Measurements from ENCODE around the gene RABGAP1L. TPM values are rescaled to one million over a fixed set of nuclear protein-coding genes. Genes with fewer than 3 reads are reported as not detected.

RABGAP1L gene
- total RNA-seq, 1 donor from 2014 or later: 44.1 TPM

DNA sequence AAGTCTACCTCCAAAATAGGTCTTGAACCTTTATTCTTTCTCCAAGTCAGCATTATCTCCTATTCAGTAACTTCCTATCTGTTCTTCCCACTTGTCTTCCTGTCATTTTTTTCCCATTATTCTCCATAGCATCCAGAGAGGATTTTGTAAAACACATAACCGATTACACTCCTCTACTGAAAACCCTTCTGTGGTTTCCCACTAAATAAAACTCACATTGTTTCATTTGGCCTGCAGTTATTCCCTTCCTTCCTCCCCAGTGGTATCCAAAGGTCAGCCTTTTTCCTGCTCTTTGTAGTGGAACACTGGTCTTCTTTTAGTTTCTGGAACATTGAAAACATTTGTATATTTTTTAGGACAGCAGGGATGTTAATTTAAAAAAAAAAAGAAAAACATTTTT lies 554.5 kb downstream of the RABGAP1L start:
- Mint-ChIP-seq H3K4me1 (ENCODE audit: low read depth, unreplicated experiment) (no peaks in the 10 kb centered on the region), H3K9me3 (ENCODE audit: unreplicated experiment) (peaks cover 2% of the 10 kb centered on the region), H3K4me3 (ENCODE audit: unreplicated experiment) (no peak overlapping the region), H3K27me3 (ENCODE audit: unreplicated experiment) (peaks cover 4% of the 10 kb centered on the region), H3K27ac (ENCODE audit: unreplicated experiment) (no peak overlapping the region), H3K36me3 (ENCODE audit: unreplicated experiment) (peaks cover 4% of the 10 kb centered on the region)
- no peak for DNase-seq
- no peak for TF ChIP-seq CTCF (IDR thresholded peaks at IDR 0.05; ENCODE audit: partially characterized antibody, unreplicated experiment)

DNA sequence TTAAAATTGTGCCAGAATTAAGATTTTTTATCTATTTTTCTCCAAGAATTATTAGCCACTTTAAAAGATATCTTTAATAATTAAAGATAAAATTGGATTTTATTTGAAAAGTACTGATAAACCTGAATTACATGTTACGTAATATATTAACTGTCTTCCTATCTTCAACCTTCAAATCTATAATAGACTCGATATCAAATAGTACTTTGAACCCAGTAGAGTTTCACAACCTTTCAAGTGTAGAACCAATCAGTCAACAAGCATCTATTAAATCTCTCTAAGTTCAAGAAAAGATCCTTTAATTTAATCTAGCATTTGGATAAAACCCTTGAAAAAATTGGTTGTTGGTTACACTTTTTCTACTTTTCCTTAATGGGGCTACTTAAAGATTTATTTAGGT lies 559.9 kb downstream of the RABGAP1L start:
- Mint-ChIP-seq H3K9me3 (ENCODE audit: unreplicated experiment) (no peaks in the 10 kb centered on the region), H3K4me1 (ENCODE audit: low read depth, unreplicated experiment) (no peaks in the 10 kb centered on the region), H3K27ac (ENCODE audit: unreplicated experiment) (no peak overlapping the region), H3K4me3 (ENCODE audit: unreplicated experiment) (no peak overlapping the region), H3K27me3 (ENCODE audit: unreplicated experiment) (no peaks in the 10 kb centered on the region), H3K36me3 (ENCODE audit: unreplicated experiment) (no peaks in the 10 kb centered on the region)
- no peak for TF ChIP-seq CTCF (IDR thresholded peaks at IDR 0.05; ENCODE audit: partially characterized antibody, unreplicated experiment)
- no peak for DNase-seq

GRCh38 chr1:174720618-174721017 lies 561.3 kb downstream of the RABGAP1L start:
- no peak for TF ChIP-seq CTCF (IDR thresholded peaks at IDR 0.05; ENCODE audit: partially characterized antibody, unreplicated experiment)
- DNase-seq: no peak
- no peaks in the 10 kb centered on the region for H3K9me3 Mint-ChIP-seq (ENCODE audit: unreplicated experiment)
- H3K27me3 Mint-ChIP-seq (ENCODE audit: unreplicated experiment): no peaks in the 10 kb centered on the region
- no peak overlapping the region for H3K27ac Mint-ChIP-seq (ENCODE audit: unreplicated experiment)
- no peaks in the 10 kb centered on the region for H3K36me3 Mint-ChIP-seq (ENCODE audit: unreplicated experiment)
- H3K4me1 Mint-ChIP-seq (ENCODE audit: low read depth, unreplicated experiment): no peaks in the 10 kb centered on the region
- no peak overlapping the region for H3K4me3 Mint-ChIP-seq (ENCODE audit: unreplicated experiment)

DNA sequence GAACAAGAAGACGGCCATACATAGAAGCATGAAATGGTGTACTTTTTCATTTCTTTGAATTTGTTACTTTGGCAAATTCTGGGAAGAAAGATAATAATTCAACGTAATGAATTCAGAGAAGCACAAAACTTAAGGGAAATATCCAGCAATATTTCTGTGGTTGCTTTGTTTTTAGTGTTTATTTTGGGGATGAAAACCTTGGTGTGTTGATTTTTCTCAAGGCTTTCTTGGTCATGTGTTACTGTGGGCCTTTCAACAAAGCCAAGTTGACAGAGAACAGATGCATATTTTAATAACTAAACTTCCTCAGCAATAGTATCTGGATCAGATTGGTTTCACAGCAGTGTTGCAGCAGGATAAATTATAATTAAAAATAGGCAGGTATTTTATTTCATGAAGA lies 561.9 kb downstream of the RABGAP1L start:
- H3K4me3 Mint-ChIP-seq (ENCODE audit: unreplicated experiment): no peak overlapping the region
- H3K9me3 Mint-ChIP-seq (ENCODE audit: unreplicated experiment): no peaks in the 10 kb centered on the region
- no peak for TF ChIP-seq CTCF (IDR thresholded peaks at IDR 0.05; ENCODE audit: partially characterized antibody, unreplicated experiment)
- no peak for DNase-seq
- no peaks in the 10 kb centered on the region for H3K4me1 Mint-ChIP-seq (ENCODE audit: low read depth, unreplicated experiment)
- H3K36me3 Mint-ChIP-seq (ENCODE audit: unreplicated experiment): no peaks in the 10 kb centered on the region
- H3K27ac Mint-ChIP-seq (ENCODE audit: unreplicated experiment): no peak overlapping the region
- H3K27me3 Mint-ChIP-seq (ENCODE audit: unreplicated experiment): no peaks in the 10 kb centered on the region

DNA sequence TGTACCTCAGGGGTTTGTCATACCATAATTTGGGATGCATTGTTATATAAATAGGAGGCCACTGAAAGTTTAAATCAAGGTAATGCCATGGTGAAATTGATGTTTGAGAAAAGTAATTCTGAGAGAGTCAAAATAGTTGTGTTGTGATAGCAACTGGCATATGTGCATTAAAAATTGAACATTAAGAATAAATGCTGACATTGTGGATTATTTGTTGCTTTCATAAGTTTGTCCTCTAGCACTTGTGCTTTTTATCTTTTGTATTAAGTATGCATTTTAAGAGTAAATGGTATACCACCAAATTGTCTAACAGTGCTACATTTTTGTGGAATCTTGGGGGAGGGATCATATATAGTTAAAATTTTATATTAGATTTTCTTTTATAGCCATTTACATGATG lies 564.5 kb downstream of the RABGAP1L start:
- no peak for DNase-seq
- no peak for TF ChIP-seq CTCF (IDR thresholded peaks at IDR 0.05; ENCODE audit: partially characterized antibody, unreplicated experiment)
- no peak overlapping the region for H3K4me3 Mint-ChIP-seq (ENCODE audit: unreplicated experiment)
- H3K27me3 Mint-ChIP-seq (ENCODE audit: unreplicated experiment): no peaks in the 10 kb centered on the region
- no peaks in the 10 kb centered on the region for H3K9me3 Mint-ChIP-seq (ENCODE audit: unreplicated experiment)
- no peaks in the 10 kb centered on the region for H3K36me3 Mint-ChIP-seq (ENCODE audit: unreplicated experiment)
- H3K27ac Mint-ChIP-seq (ENCODE audit: unreplicated experiment): no peak overlapping the region
- no peaks in the 10 kb centered on the region for H3K4me1 Mint-ChIP-seq (ENCODE audit: low read depth, unreplicated experiment)

Data from glutamatergic neuron (in vitro differentiated cells).